Duodenal mucosa (tissue), 2 donors: ENCODE measurements around the gene PRPF40A.

Experiments
- H3K27ac ChIP-seq: one replicate; pipeline ENCODE4 v1.7.0; 2013; ENCODE audit warnings: low read depth, low read length
- H3K27me3 ChIP-seq, 2 donors: one replicate each; pipeline ENCODE4 v1.7.0; 2013; ENCODE audit warnings: low read length in 2 of 2, control low read depth in 1 of 2; ENCODE audit not compliant: insufficient read depth in 2 of 2, control insufficient read depth in 1 of 2
- H3K36me3 ChIP-seq, 2 donors: one replicate each; pipeline ENCODE4 v1.7.0; 2013; ENCODE audit warnings: low read length in 2 of 2, control low read depth in 1 of 2; ENCODE audit not compliant: insufficient read depth in 2 of 2, control insufficient read depth in 1 of 2
- H3K4me1 ChIP-seq, 2 donors: one replicate each; pipeline ENCODE4 v1.7.0; 2013; ENCODE audit warnings: low read length in 2 of 2, control low read depth in 1 of 2; ENCODE audit not compliant: insufficient read depth in 2 of 2, control insufficient read depth in 1 of 2
- H3K4me3 ChIP-seq, 2 donors: one replicate each; pipeline ENCODE4 v1.7.0; 2013; ENCODE audit warnings: low read length in 2 of 2, low read depth in 1 of 2
- H3K9ac ChIP-seq, 2 donors: one replicate each; pipeline ENCODE4 v1.7.0; 2013; ENCODE audit warnings: low read length in 2 of 2, low read depth in 1 of 2
- H3K9me3 ChIP-seq, 2 donors: one replicate each; pipeline ENCODE4 v1.7.0; 2013; ENCODE audit warnings: low read length in 2 of 2, control low read depth in 1 of 2; ENCODE audit not compliant: control insufficient read depth in 1 of 2

Gene PRPF40A

DNA sequence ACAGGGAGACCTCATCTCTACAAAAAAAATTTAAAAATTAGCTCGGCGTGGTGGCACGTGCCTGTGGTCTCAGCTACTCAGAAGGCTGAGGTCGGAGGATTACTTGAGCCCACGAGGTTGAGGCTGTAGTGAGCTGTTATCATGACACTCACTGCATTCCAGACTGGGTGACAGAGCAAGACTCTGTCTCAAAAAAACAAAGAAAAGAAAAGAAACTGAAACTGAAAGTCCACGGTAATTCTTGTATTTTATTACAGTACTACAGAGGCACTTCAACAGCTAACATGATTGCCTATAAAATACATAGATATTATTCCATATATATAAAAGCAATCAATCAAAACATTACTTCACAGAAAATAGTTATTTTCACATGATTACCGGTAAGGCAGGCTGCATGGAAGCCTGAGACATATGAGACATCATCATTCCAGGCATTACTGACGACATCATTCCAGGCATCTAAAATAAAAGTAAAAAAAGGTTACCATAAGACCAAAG lies 23.1 kb downstream of the PRPF40A start:
- Histone ChIP-seq H3K4me1 (peaks cover 0 to 7% of the 10 kb centered on the region in 2 donors), H3K36me3 (peaks cover 0 to 11% of the 10 kb centered on the region in 2 donors), H3K4me3 (peak overlapping the region; percentile 36 to 53), H3K9ac (no peak overlapping the region), H3K9me3 (no peaks in the 10 kb centered on the region), H3K27ac (no peak overlapping the region), H3K27me3 (no peaks in the 10 kb centered on the region)

DNA sequence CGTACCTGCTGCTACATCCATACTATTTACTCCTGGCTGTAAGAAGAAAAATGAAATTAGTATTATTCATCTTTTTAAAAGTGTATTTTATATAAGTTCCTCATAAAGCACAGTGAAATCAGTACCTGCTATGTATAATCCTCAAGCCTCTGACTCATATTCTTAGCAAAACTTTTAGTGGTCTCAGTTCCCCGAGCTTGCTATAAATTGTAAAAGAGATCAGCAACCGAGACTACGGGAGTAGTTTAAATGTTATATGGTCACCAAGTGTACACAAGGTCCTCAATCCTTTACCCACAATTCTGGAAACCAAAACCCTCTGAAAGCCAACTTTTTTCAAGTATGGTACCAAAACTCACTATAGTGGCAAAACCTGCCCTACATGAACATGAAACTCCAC lies 24.2 kb downstream of the PRPF40A start:
- Histone ChIP-seq H3K9me3 (no peaks in the 10 kb centered on the region), H3K9ac (no peak overlapping the region), H3K4me1 (peaks cover 0 to 7% of the 10 kb centered on the region in 2 donors), H3K4me3 (no peak overlapping the region), H3K36me3 (peaks cover 0 to 14% of the 10 kb centered on the region in 2 donors), H3K27ac (no peak overlapping the region), H3K27me3 (no peaks in the 10 kb centered on the region)

DNA sequence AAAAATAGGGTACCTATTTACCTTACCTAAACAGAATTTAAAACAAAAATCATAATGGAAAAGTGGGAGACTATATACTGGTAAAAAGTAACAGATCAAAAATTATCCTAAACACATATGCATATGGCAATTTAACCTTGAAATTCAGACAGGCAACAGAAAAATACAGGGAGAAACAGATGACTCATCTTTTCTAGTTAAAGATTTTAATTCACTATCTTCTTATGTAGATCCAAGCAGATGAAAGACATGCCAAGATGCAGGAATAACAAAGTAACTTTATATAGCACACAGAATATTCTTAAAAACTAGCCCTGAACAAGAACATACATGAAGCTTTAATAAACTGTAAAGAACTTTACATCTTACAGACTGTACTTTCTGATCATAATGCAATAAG lies 30.9 kb downstream of the PRPF40A start:
- no peaks in the 10 kb centered on the region for H3K4me1 ChIP-seq
- H3K27me3 ChIP-seq = no peaks in the 10 kb centered on the region
- H3K9ac ChIP-seq = no peak overlapping the region
- H3K27ac ChIP-seq = no peak overlapping the region
- H3K4me3 ChIP-seq = no peak overlapping the region
- H3K36me3 ChIP-seq = peaks cover 0 to 9% of the 10 kb centered on the region in 2 donors
- H3K9me3 ChIP-seq = no peaks in the 10 kb centered on the region

DNA sequence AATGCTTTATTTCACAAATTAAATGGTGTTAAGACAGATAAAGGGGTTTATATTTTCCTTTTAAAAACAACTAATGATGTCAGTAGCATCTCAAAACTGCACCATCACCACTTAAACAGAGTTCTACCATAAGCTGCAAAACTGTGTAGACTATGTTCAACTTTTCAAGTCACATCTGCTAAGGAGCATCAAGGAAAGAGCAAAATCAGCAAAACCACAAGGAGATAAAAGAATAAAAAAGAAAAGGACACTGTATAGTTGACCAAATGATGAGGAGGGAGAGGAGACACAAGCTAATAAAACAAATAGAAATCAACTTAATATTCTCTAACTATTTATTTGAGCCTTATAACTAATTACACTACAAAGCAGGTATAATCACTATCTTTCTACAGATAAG lies 33.9 kb downstream of the PRPF40A start:
- Histone ChIP-seq H3K27ac (no peak overlapping the region), H3K4me1 (no peaks in the 10 kb centered on the region), H3K27me3 (no peaks in the 10 kb centered on the region), H3K9ac (no peak overlapping the region), H3K36me3 (peaks cover 8 to 25% of the 10 kb centered on the region in 2 donors), H3K4me3 (no peak overlapping the region), H3K9me3 (no peaks in the 10 kb centered on the region)

DNA sequence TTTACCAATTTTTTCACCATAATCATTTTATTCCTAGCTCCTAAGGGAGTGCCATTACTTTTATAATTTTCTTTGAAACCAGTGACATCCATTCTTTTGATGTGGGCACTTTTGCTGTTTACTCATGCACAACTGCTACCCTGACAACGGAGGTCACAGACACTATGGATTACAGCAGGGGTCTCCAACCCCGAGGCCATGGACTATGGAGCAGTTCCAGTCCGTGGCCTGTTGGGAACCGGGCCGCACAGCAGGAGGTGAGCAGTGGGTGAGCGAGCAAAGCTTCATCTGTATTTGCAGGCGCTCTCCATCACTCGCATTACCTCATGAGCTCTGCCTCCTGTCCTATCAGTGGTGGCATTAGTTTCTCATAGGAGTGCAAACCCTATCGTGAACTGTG lies 34.6 kb downstream of the PRPF40A start:
- Histone ChIP-seq H3K9ac (no peak overlapping the region), H3K4me1 (no peaks in the 10 kb centered on the region), H3K4me3 (no peak overlapping the region), H3K27me3 (no peaks in the 10 kb centered on the region), H3K9me3 (no peaks in the 10 kb centered on the region), H3K27ac (no peak overlapping the region), H3K36me3 (peaks cover 10 to 29% of the 10 kb centered on the region in 2 donors)

DNA sequence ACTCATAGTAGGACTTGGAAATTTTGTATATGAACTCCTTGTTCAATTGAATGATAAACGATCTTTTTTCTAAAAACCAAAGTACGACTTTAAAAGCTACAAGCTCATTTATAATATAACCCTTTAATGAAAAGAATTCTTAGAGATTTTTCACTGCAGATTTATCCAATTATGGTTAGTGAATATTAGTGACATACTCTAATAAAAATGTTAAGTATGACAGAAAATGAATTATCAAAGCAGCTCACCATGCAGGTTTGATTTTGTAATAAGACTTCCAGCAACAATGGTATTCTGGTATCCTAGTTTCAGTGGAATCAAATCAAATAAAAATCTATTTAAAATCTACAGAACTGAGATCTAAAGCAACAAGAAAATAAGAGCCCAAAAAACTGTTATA lies 38.5 kb downstream of the PRPF40A start:
- Histone ChIP-seq H3K9me3 (no peaks in the 10 kb centered on the region), H3K27ac (no peak overlapping the region), H3K36me3 (peaks cover 15 to 51% of the 10 kb centered on the region in 2 donors), H3K4me1 (no peaks in the 10 kb centered on the region), H3K27me3 (no peaks in the 10 kb centered on the region), H3K9ac (no peak overlapping the region), H3K4me3 (no peak overlapping the region)

DNA sequence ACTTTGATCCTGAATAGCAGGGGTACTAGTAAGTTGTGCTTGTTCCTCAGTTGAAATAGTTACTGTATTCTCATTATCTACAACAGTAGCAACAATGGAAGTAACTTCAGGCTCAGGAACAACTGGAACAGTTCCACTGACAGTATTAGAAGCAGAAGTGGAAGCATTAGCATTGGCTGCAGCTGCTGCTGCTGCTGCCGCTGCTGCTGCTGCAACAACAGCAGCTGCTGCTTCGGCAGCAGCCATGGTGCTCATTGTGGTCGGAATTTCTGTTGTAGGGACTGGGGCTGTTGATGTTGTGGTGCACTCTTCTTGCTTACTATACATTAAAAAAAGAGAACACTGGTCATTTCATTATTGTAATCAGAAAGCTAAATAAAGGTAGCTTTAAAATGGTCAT lies 40.8 kb downstream of the PRPF40A start:
- Histone ChIP-seq H3K4me3 (no peak overlapping the region), H3K27ac (no peak overlapping the region), H3K9me3 (no peaks in the 10 kb centered on the region), H3K36me3 (peaks cover 23 to 58% of the 10 kb centered on the region in 2 donors), H3K4me1 (no peaks in the 10 kb centered on the region), H3K9ac (no peak overlapping the region), H3K27me3 (no peaks in the 10 kb centered on the region)

DNA sequence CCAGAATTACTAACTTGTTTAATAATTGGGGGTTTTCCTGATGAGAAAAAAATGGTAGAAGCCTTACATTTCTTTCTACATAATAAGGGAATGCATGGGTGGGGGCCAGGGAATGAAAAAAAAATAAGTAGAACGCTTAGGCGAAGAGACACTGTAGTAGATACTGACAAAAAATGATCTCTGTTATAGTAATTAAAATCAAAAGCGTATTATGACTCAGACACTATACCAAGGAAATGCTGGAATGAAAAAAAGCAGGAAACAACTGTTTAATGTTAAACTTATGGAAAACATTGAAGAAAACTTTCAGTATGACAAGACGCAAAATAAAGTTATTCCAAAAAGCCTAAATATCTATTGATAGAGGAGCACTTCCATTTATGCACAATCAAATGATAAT lies 42.9 kb downstream of the PRPF40A start:
- no peak overlapping the region for H3K4me3 ChIP-seq
- H3K9ac ChIP-seq = no peak overlapping the region
- no peaks in the 10 kb centered on the region for H3K4me1 ChIP-seq
- peaks cover 24 to 60% of the 10 kb centered on the region in 2 donors for H3K36me3 ChIP-seq
- no peak overlapping the region for H3K27ac ChIP-seq
- H3K9me3 ChIP-seq = no peaks in the 10 kb centered on the region
- H3K27me3 ChIP-seq = no peaks in the 10 kb centered on the region

DNA sequence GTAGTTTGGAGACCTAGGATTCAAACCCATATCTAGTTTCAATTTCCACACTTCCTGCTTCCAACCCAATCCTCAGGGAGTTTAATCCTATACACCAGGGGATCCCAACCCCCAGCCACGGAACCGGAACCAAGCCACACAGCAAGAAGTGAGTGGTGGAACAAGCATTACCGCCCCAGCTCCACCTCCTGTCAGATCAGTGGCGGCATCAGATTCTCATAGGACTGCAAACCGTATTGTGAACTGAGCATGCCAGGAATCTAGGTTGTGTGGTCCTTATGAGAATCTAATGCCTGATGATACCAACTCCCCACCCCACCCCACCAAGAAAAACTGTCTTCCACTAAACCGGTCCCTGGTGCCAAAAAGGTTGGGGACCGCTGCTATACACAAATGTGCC lies 52.5 kb downstream of the PRPF40A start:
- no peak overlapping the region for H3K9ac ChIP-seq
- no peak overlapping the region for H3K4me3 ChIP-seq
- H3K36me3 ChIP-seq = peaks cover 33 to 80% of the 10 kb centered on the region in 2 donors
- H3K9me3 ChIP-seq = no peaks in the 10 kb centered on the region
- no peaks in the 10 kb centered on the region for H3K4me1 ChIP-seq
- no peaks in the 10 kb centered on the region for H3K27me3 ChIP-seq
- H3K27ac ChIP-seq = no peak overlapping the region

DNA sequence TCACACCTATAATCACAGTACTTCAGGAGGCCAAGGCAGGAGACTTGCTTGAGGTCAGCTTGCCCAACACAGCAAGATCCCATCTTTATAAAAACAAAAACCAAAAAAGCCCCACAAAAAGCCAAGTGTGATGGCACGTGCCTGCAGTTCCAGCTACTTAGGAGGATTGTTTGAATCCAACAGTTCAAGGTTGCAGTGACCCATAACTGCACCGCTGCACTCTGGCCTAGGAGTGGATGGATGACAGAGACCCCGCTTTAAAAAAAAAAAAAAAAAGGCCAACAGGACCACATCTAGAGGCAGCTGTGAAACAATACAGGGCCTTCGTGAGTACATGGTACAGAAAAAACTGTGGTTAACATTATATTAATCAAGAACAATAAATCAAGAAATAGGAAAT lies 56.2 kb downstream of the PRPF40A start:
- Histone ChIP-seq H3K4me3 (no peak overlapping the region), H3K27me3 (no peaks in the 10 kb centered on the region), H3K4me1 (no peaks in the 10 kb centered on the region), H3K9me3 (no peaks in the 10 kb centered on the region), H3K27ac (no peak overlapping the region), H3K36me3 (peaks cover 46 to 82% of the 10 kb centered on the region in 2 donors), H3K9ac (no peak overlapping the region)

DNA sequence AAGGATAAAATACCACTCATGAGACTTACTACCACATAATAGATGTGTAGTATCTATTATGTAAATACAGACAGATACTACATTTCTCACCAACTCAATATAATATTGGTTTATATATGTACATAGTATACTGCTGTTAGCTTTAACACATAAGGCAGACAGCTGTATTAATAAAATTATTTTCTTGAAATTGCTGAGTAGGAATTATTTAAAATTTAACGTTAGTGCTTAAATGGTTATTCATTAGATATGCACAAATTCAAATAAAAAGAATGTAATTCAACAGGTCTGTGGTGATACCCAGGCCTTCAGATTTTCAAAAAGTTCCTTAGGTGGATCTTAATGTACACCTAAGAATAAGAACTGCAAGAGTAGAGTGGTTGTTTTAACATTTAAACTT lies 59.0 kb downstream of the PRPF40A start:
- H3K9me3 ChIP-seq = no peaks in the 10 kb centered on the region
- peaks cover 41 to 70% of the 10 kb centered on the region in 2 donors for H3K36me3 ChIP-seq
- H3K4me3 ChIP-seq = no peak overlapping the region
- no peak overlapping the region for H3K27ac ChIP-seq
- H3K4me1 ChIP-seq = no peaks in the 10 kb centered on the region
- no peaks in the 10 kb centered on the region for H3K27me3 ChIP-seq
- H3K9ac ChIP-seq = no peak overlapping the region
